Upper lobe of left lung (tissue), 6 donors: ENCODE data around the gene RNF7. TPM values are rescaled to one million over a fixed set of nuclear protein-coding genes. Genes with fewer than 3 reads are reported as not detected.
"Not testable (repeated sequence)": the region's sequence is repeated elsewhere in the genome, so short reads cannot be mapped to it uniquely, and the experiment has no call there.

Experiments used
- ATAC-seq, 2 donors: fragments of 200-7000 bp; cut with Tn5 transposase; one replicate each; pipeline ENCODE4 v1.9.1; 2022; ENCODE audit warnings: mild to moderate bottlenecking in 2 of 2, moderate library complexity in 2 of 2; ENCODE audit not compliant: low FRiP score in 2 of 2
- DNase-seq, 2 donors: peaks; one replicate each; pipeline ENCODE4 v3.0.0-alpha.2; 2019 to 2020
- H3K27ac ChIP-seq, 4 donors: fragments of 200-600 bp; sonication (generic); one replicate each; pipeline ENCODE4 v1.5.1; 2016 to 2019
- H3K27me3 ChIP-seq, 4 donors: fragments of 200-600 bp; sonication (generic); one replicate each; pipeline ENCODE4 v1.5.1; 2017 to 2019
- H3K36me3 ChIP-seq, 4 donors: fragments of 200-600 bp; sonication (generic); one replicate each; pipeline ENCODE4 v1.5.1; 2016 to 2019
- H3K4me1 ChIP-seq, 4 donors: fragments of 200-600 bp; sonication (generic); one replicate each; pipeline ENCODE4 v1.5.1; 2018 to 2019
- H3K4me3 ChIP-seq, 4 donors: fragments of 200-600 bp; sonication (generic); one replicate each; pipeline ENCODE4 v1.5.1; 2017 to 2019; ENCODE audit warnings: mild to moderate bottlenecking in 2 of 4, moderate library complexity in 1 of 4
- H3K9me3 ChIP-seq, 4 donors: fragments of 200-600 bp; sonication (generic); one replicate each; pipeline ENCODE4 v1.5.1; 2018 to 2019
- CTCF ChIP-seq, 6 experiments: fragments of 450-650 bp in 4 of 6; fragments of 200-600 bp in 2 of 6; sonication (generic) in 2 of 6; IDR thresholded peaks; one replicate each; pipeline ENCODE4 v1.5.1; 2016 to 2019; ENCODE audit warnings: antibody characterized with exemption in 6 of 6
- EP300 ChIP-seq, 4 donors: sonication (generic); formaldehyde crosslinking; IDR thresholded peaks; one replicate each; pipeline ENCODE4 v1.5.1; 2017; ENCODE audit warnings: antibody characterized with exemption in 4 of 4, control low read depth in 2 of 4
- POLR2A ChIP-seq, 4 donors: fragments of 450-650 bp; IDR thresholded peaks; one replicate each; pipeline ENCODE4 v1.5.1; 2016 to 2017; ENCODE audit warnings: antibody characterized with exemption in 4 of 4, mild to moderate bottlenecking in 2 of 4
- POLR2AphosphoS5 ChIP-seq, 2 donors: sonication (generic); formaldehyde crosslinking; IDR thresholded peaks; one replicate each; pipeline ENCODE4 v1.5.1; 2017; ENCODE audit warnings: antibody characterized with exemption in 2 of 2
- WGBS, 2 donors: methylation state at CpG; one replicate each; pipeline ENCODE4 v1.1.5; 2017 to 2018; 5-methylcytosine and 5-hydroxymethylcytosine counted together
- total RNA-seq, 6 donors: library from RNA; depleted of rRNA in 4 of 6; stranded (reverse); fragments of >200 nt in 4 of 6; gene quantifications; one replicate each; pipeline versions ENCODE4 v1.1.0 to v1.2.1, GENCODE V29; 2016 to 2021
- donor health status: DM: no; HTN: no; CAD: no; lungs with moderate emphysema.
- donor health status: DM: no; HTN: yes; CAD: no; lungs with severe emphysema.

The RNF7 gene
- total RNA-seq, 6 donors from 2014 or later: 9.4 to 76.3 (median 49.0) TPM

GRCh38 chr3:141699897-141700296 is 38.2 kb upstream of the RNF7 start:
- no peak overlapping the region for H3K27ac ChIP-seq
- H3K4me1 ChIP-seq: no peaks in the 10 kb centered on the region
- TF ChIP-seq POLR2A (IDR thresholded peaks at IDR 0.05): no peak
- no peak for TF ChIP-seq POLR2AphosphoS5 (IDR thresholded peaks at IDR 0.05)
- no peak for TF ChIP-seq CTCF (IDR thresholded peaks at IDR 0.05)
- no peak for TF ChIP-seq EP300 (IDR thresholded peaks at IDR 0.05)
- no peaks in the 10 kb centered on the region for H3K9me3 ChIP-seq
- WGBS, 2 donors: 49 to 64% methylated on average over 6 of the region's 6 CpGs
- no peak for ATAC-seq
- no peaks in the 10 kb centered on the region for H3K36me3 ChIP-seq
- DNase-seq: no peak
- no peaks in the 10 kb centered on the region for H3K27me3 ChIP-seq
- H3K4me3 ChIP-seq: no peak overlapping the region

- ATAC-seq, H3K4me1 ChIP-seq, H3K4me3 ChIP-seq, DNase-seq, H3K36me3 ChIP-seq, H3K27ac ChIP-seq, H3K9me3 ChIP-seq, H3K27me3 ChIP-seq: not testable (repeated sequence)
- 80 to 85% methylated on average over 3 of the region's 3 CpGs for WGBS, 2 donors
These were observed 34.7 kb upstream of the RNF7 start for GRCh38 chr3:141703367-141703766.

- ATAC-seq (no peak), DNase-seq (no peak)
- H3K9me3 ChIP-seq: no peaks in the 10 kb centered on the region
- TF ChIP-seq CTCF (IDR thresholded peaks at IDR 0.05) (no peak), POLR2A (IDR thresholded peaks at IDR 0.05) (no peak), POLR2AphosphoS5 (IDR thresholded peaks at IDR 0.05) (no peak), EP300 (IDR thresholded peaks at IDR 0.05) (no peak)
- no peak overlapping the region for H3K4me3 ChIP-seq
- WGBS, 2 donors: 13 to 24% methylated on average over 2 of the region's 2 CpGs
- H3K36me3 ChIP-seq: no peaks in the 10 kb centered on the region
- no peaks in the 10 kb centered on the region for H3K4me1 ChIP-seq
- H3K27ac ChIP-seq: no peak overlapping the region
- no peaks in the 10 kb centered on the region for H3K27me3 ChIP-seq
These were observed 30.3 kb upstream of the RNF7 start for GRCh38 chr3:141707741-141708203.

- Histone ChIP-seq H3K27ac (no peak overlapping the region), H3K4me3 (no peak overlapping the region), H3K9me3 (no peaks in the 10 kb centered on the region), H3K4me1 (no peaks in the 10 kb centered on the region), H3K27me3 (no peaks in the 10 kb centered on the region), H3K36me3 (no peaks in the 10 kb centered on the region)
- peak in 1 of 2 donors; percentile 35 for DNase-seq
- no peak for ATAC-seq
- WGBS, 2 donors: 69 to 75% methylated on average over 4 of the region's 4 CpGs
- no peak for TF ChIP-seq CTCF (IDR thresholded peaks at IDR 0.05)
- TF ChIP-seq EP300 (IDR thresholded peaks at IDR 0.05): no peak
- no peak for TF ChIP-seq POLR2A (IDR thresholded peaks at IDR 0.05)
- no peak for TF ChIP-seq POLR2AphosphoS5 (IDR thresholded peaks at IDR 0.05)
These were observed 29.7 kb upstream of the RNF7 start for GRCh38 chr3:141708367-141708766.

- Histone ChIP-seq H3K27ac (no peak overlapping the region), H3K4me3 (no peak overlapping the region), H3K27me3 (no peaks in the 10 kb centered on the region), H3K9me3 (no peaks in the 10 kb centered on the region), H3K4me1 (no peaks in the 10 kb centered on the region), H3K36me3 (no peaks in the 10 kb centered on the region)
- 95 to 98% methylated on average over 6 to 7 of the region's 7 CpGs for WGBS, 2 donors
- ATAC-seq (no peak), DNase-seq (no peak)
- TF ChIP-seq EP300 (IDR thresholded peaks at IDR 0.05) (no peak), POLR2AphosphoS5 (IDR thresholded peaks at IDR 0.05) (no peak), CTCF (IDR thresholded peaks at IDR 0.05) (no peak), POLR2A (IDR thresholded peaks at IDR 0.05) (no peak)
These were observed 28.9 kb upstream of the RNF7 start for GRCh38 chr3:141709126-141709770.
